H1 (cell line): ENCODE measurements around the gene NR5A2. TPM values are rescaled to one million over a fixed set of nuclear protein-coding genes. Genes with fewer than 3 reads are reported as not detected.

ENCODE experiments used
- CTCF ChIA-PET: fragments of 300-600 bp; sonication (Branson Sonifier 250); formaldehyde crosslinking; loops from one replicate; lab custom pipeline; 2021; ENCODE audit not compliant: partially characterized antibody; lab: Charles Lee
- POLR2A ChIA-PET: fragments of 300-600 bp; sonication (Branson Sonifier 250); formaldehyde crosslinking; loops from one replicate; lab custom pipeline; 2021; ENCODE audit warnings: inconsistent platforms; ENCODE audit not compliant: partially characterized antibody; lab: Charles Lee
- DNase-seq, 2 experiments: peaks; one replicate each; pipeline versions ENCODE4 v3.0.0 to v3.0.0-alpha.2; 2010 to 2022; ENCODE audit warnings: low spot score in 2 of 2, low read depth in 1 of 2, mixed read lengths in 1 of 2
- FAIRE-seq: peaks from 2 replicates; lab custom pipeline; 2011; peaks lifted over from hg19 to GRCh38; lab: Jason Lieb, UNC
- H2AFZ ChIP-seq: 2 replicates; pipeline ENCODE4 v1.8.1; 2012; ENCODE audit warnings: low read length, inconsistent platforms
- H2AK5ac ChIP-seq: 2 replicates; pipeline ENCODE4 v1.6.1; 2013; ENCODE audit warnings: low read depth, low read length
- H2BK120ac ChIP-seq: replicated peaks from 2 replicates; pipeline ENCODE3; 2013; ENCODE audit warnings: low read depth, low read length, inconsistent platforms
- H2BK12ac ChIP-seq: 2 replicates; pipeline ENCODE4 v1.6.1; 2013; ENCODE audit warnings: low read depth, low read length
- H2BK15ac ChIP-seq: 2 replicates; pipeline ENCODE4 v1.6.1; 2013; ENCODE audit warnings: low read length
- H2BK20ac ChIP-seq: 2 replicates; pipeline ENCODE4 v1.6.1; 2013; ENCODE audit warnings: low read length
- H2BK5ac ChIP-seq: 2 replicates; pipeline ENCODE4 v1.6.1; 2013; ENCODE audit warnings: low read depth, low read length
- H3K14ac ChIP-seq: 2 replicates; pipeline ENCODE4 v1.6.1; 2013; ENCODE audit warnings: inconsistent platforms; ENCODE audit not compliant: insufficient read length
- H3K18ac ChIP-seq: 2 replicates; pipeline ENCODE4 v1.6.1; 2013; ENCODE audit warnings: low read length; ENCODE audit errors: extremely low read depth
- H3K23ac ChIP-seq: 2 replicates; pipeline ENCODE4 v1.6.1; 2013; ENCODE audit warnings: inconsistent platforms; ENCODE audit not compliant: insufficient read length
- H3K23me2 ChIP-seq: 2 replicates; pipeline ENCODE4 v1.6.1; 2013; ENCODE audit warnings: low read depth, low read length
- H3K27ac ChIP-seq: 2 replicates; pipeline ENCODE4 v1.6.1; 2011; ENCODE audit warnings: low read depth, low read length, inconsistent platforms
- H3K27me3 ChIP-seq, 4 experiments: replicated peaks in 1 of 4; 1 replicate in 1 of 4; 2 replicates in 3 of 4; pipeline versions ENCODE4 v1.6.1 to v1.8.1; 2011 to 2013; ENCODE audit warnings: low read length in 3 of 4, mild to moderate bottlenecking in 3 of 4, inconsistent platforms in 2 of 4, mixed read lengths in 2 of 4, moderate library complexity in 1 of 4; ENCODE audit not compliant: control insufficient read depth in 3 of 4, insufficient read depth in 3 of 4; ENCODE audit errors: extremely low read depth in 1 of 4
- H3K36me3 ChIP-seq, 4 experiments: 2 replicates each; pipeline versions ENCODE4 v1.6.1 to v1.8.1; 2011 to 2013; ENCODE audit warnings: mild to moderate bottlenecking in 4 of 4, low read length in 3 of 4, moderate library complexity in 2 of 4, control low read depth in 1 of 4, inconsistent platforms in 1 of 4; ENCODE audit not compliant: insufficient read depth in 4 of 4, control insufficient read depth in 2 of 4
- H3K4ac ChIP-seq: replicated peaks from 2 replicates; pipeline ENCODE3; 2013; ENCODE audit warnings: low read length, low read depth, mixed read lengths, inconsistent platforms; ENCODE audit not compliant: insufficient read length
- H3K4me1 ChIP-seq, 4 experiments: replicated peaks in 1 of 4; 1 replicate in 1 of 4; 2 replicates in 3 of 4; pipeline versions ENCODE4 v1.6.1 to v1.8.1; 2011 to 2013; ENCODE audit warnings: low read length in 3 of 4, inconsistent platforms in 2 of 4, mixed read lengths in 1 of 4; ENCODE audit not compliant: insufficient read depth in 4 of 4, control insufficient read depth in 3 of 4
- H3K4me2 ChIP-seq, 2 experiments: 2 replicates each; pipeline versions ENCODE4 v1.6.1 to v1.8.1; 2011 to 2013; ENCODE audit warnings: low read depth in 2 of 2, low read length in 2 of 2, control low read depth in 1 of 2, inconsistent platforms in 1 of 2, mild to moderate bottlenecking in 1 of 2; ENCODE audit not compliant: insufficient read depth in 1 of 2
- H3K4me3 ChIP-seq, 4 experiments: fragments of 200-600, 300-600 bp in 1 of 4; sonication (generic), shearing (Covaris generic), sonication (Bioruptor Twin) in 1 of 4; 2 replicates each; pipeline versions ENCODE4 v1.5.1 to v1.8.1; 2011 to 2016; ENCODE audit warnings: low read length in 4 of 4, low read depth in 3 of 4, control low read depth in 2 of 4, inconsistent platforms in 2 of 4, mild to moderate bottlenecking in 2 of 4, mixed read lengths in 1 of 4, moderate library complexity in 1 of 4; ENCODE audit not compliant: insufficient read depth in 2 of 4; ENCODE audit errors: extremely low read depth in 1 of 4
- H3K56ac ChIP-seq: replicated peaks from 2 replicates; pipeline ENCODE3; 2013; ENCODE audit warnings: low read depth, mild to moderate bottlenecking, mixed read lengths, low read length, inconsistent platforms; ENCODE audit not compliant: insufficient read length
- H3K79me1 ChIP-seq: 2 replicates; pipeline ENCODE4 v1.6.1; 2013; ENCODE audit warnings: low read depth, low read length, control low read depth
- H3K79me2 ChIP-seq, 2 experiments: 2 replicates each; pipeline versions ENCODE4 v1.6.1 to v1.8.1; 2012 to 2013; ENCODE audit warnings: low read length in 2 of 2, mild to moderate bottlenecking in 2 of 2, inconsistent platforms in 1 of 2; ENCODE audit not compliant: insufficient read depth in 2 of 2, control insufficient read depth in 1 of 2
- H3K9ac ChIP-seq, 4 experiments: replicated peaks in 1 of 4; 1 replicate in 1 of 4; 2 replicates in 3 of 4; pipeline versions ENCODE4 v1.6.1 to v1.8.1; 2011 to 2013; ENCODE audit warnings: low read depth in 3 of 4, low read length in 3 of 4, control low read depth in 2 of 4, mild to moderate bottlenecking in 2 of 4, moderate library complexity in 2 of 4, inconsistent platforms in 1 of 4; ENCODE audit errors: extremely low read depth in 1 of 4
- H3K9me3 ChIP-seq, 2 experiments: 2 replicates each; pipeline versions ENCODE4 v1.6.1 to v1.8.1; 2012 to 2013; ENCODE audit warnings: mild to moderate bottlenecking in 2 of 2, moderate library complexity in 2 of 2, control low read depth in 1 of 2, inconsistent platforms in 1 of 2, low read depth in 1 of 2, low read length in 1 of 2, mixed read lengths in 1 of 2; ENCODE audit not compliant: insufficient read depth in 2 of 2
- H4K20me1 ChIP-seq, 2 experiments: replicated peaks in 1 of 2; 2 replicates each; pipeline versions ENCODE3 to v1.8.1; 2011 to 2013; ENCODE audit warnings: inconsistent platforms in 2 of 2, low read length in 2 of 2, mild to moderate bottlenecking in 1 of 2; ENCODE audit not compliant: insufficient read depth in 2 of 2, control insufficient read depth in 1 of 2
- H4K5ac ChIP-seq: 2 replicates; pipeline ENCODE4 v1.6.1; 2013; ENCODE audit warnings: low read length, low read depth, mixed read lengths, inconsistent platforms; ENCODE audit not compliant: insufficient read length
- H4K8ac ChIP-seq: 2 replicates; pipeline ENCODE4 v1.8.0; 2013; ENCODE audit warnings: mild to moderate bottlenecking, moderate library complexity, low read length, inconsistent platforms; ENCODE audit not compliant: insufficient read depth; ENCODE audit errors: extremely low read depth
- H4K91ac ChIP-seq: replicated peaks from 2 replicates; pipeline ENCODE3; 2013; ENCODE audit warnings: low read length, mixed read lengths, inconsistent platforms; ENCODE audit not compliant: insufficient read length
- ASH2L ChIP-seq: fragments of 200-600, 300-600 bp; sonication (generic); IDR thresholded peaks from one replicate; pipeline ENCODE4 v1.7.1; 2017; ENCODE audit warnings: low read length
- BRCA1 ChIP-seq: IDR thresholded peaks from 2 replicates; pipeline ENCODE4 v1.6.1; 2012; ENCODE audit warnings: low read depth, low read length, improper control_type of control experiment
- CHD2 ChIP-seq: IDR thresholded peaks from 2 replicates; pipeline ENCODE4 v1.6.1; 2012; ENCODE audit warnings: low read length, improper control_type of control experiment
- EP300 ChIP-seq, 2 experiments: IDR thresholded peaks; 1 replicate in 1 of 2; 2 replicates in 1 of 2; pipeline ENCODE4 v1.6.1; 2011 to 2012; ENCODE audit warnings: low read depth in 2 of 2, low read length in 2 of 2, mild to moderate bottlenecking in 2 of 2, borderline replicate concordance in 1 of 2, inconsistent platforms in 1 of 2, moderate library complexity in 1 of 2
- EZH2 ChIP-seq: fragments of 200-600 bp; sonication (generic); IDR thresholded peaks from 2 replicates; pipeline ENCODE4 v1.7.1; 2012; ENCODE audit warnings: low read depth, mild to moderate bottlenecking, moderate library complexity, low read length, inconsistent platforms; ENCODE audit not compliant: severe bottlenecking
- HDAC2 ChIP-seq, 2 experiments: fragments of 300-600 bp in 1 of 2; sonication (generic) in 1 of 2; IDR thresholded peaks; 2 replicates each; pipeline ENCODE4 v1.6.1; 2011 to 2012; ENCODE audit warnings: low read depth in 2 of 2, low read length in 2 of 2, mild to moderate bottlenecking in 2 of 2, moderate library complexity in 2 of 2, borderline replicate concordance in 1 of 2, inconsistent platforms in 1 of 2
- MAFK ChIP-seq: IDR thresholded peaks from 2 replicates; pipeline ENCODE4 v1.6.1; 2012; ENCODE audit warnings: low read depth, mild to moderate bottlenecking, improper control_type of control experiment, low read length
- POLR2AphosphoS5 ChIP-seq: IDR thresholded peaks from 2 replicates; pipeline ENCODE4 v1.6.1; 2011; ENCODE audit warnings: low read depth, low read length
- RAD21 ChIP-seq, 2 experiments: IDR thresholded peaks in 1 of 2; conservative IDR thresholded peaks in 1 of 2; 2 replicates each; pipeline ENCODE4 v1.6.1; 2011; ENCODE audit warnings: low read depth in 2 of 2, low read length in 2 of 2, improper control_type of control experiment in 1 of 2, inconsistent platforms in 1 of 2, mild to moderate bottlenecking in 1 of 2, moderate library complexity in 1 of 2
- RBBP5 ChIP-seq: IDR thresholded peaks from 2 replicates; pipeline ENCODE4 v1.7.1; 2012; ENCODE audit warnings: low read depth, mild to moderate bottlenecking, inconsistent platforms, low read length, moderate library complexity, borderline replicate concordance
- RNF2 ChIP-seq: fragments of 200-900, 300-1000 bp; sonication (generic); IDR thresholded peaks from 2 replicates; pipeline ENCODE4 v1.7.1; 2016; ENCODE audit warnings: borderline replicate concordance, low read depth, mild to moderate bottlenecking, antibody characterized with exemption, low read length; ENCODE audit not compliant: poor library complexity, severe bottlenecking; ENCODE audit errors: missing control alignments
- SIN3A ChIP-seq, 2 experiments: IDR thresholded peaks in 1 of 2; conservative IDR thresholded peaks in 1 of 2; 2 replicates each; pipeline ENCODE4 v1.6.1; 2011 to 2012; ENCODE audit warnings: low read length in 2 of 2, improper control_type of control experiment in 1 of 2, low read depth in 1 of 2, mild to moderate bottlenecking in 1 of 2
- SIRT6 ChIP-seq: IDR thresholded peaks from one replicate; pipeline ENCODE4 v1.7.1; 2012; ENCODE audit warnings: low read length, inconsistent platforms
- WGBS, 2 experiments: shearing (Covaris generic) in 1 of 2; methylation state at CpG; one replicate each; pipeline versions ENCODE4 v1.1.6 to v1.1.7; 2013 to 2015; ENCODE audit warnings: low lambda C conversion rate in 2 of 2, mixed read lengths in 2 of 2, inconsistent platforms in 1 of 2, low coverage in 1 of 2, missing lambda C conversion rate in 1 of 2; ENCODE audit not compliant: insufficient replicate concordance in 2 of 2, insufficient coverage in 1 of 2, insufficient read length in 1 of 2; ENCODE audit errors: extremely low coverage in 1 of 2, missing lambda C conversion rate in 1 of 2; 5-methylcytosine and 5-hydroxymethylcytosine counted together
- polyA plus RNA-seq, 7 experiments: library from polyadenylated mRNA; depleted of rRNA in 3 of 7; stranded (reverse) in 5 of 7; unstranded in 2 of 7; fragments of >200 nt in 5 of 7; fragments of 200-250 nt in 2 of 7; gene quantifications; 1 replicate in 5 of 7; 2 replicates in 1 of 7; 4 replicates in 1 of 7; pipeline versions ENCODE4 v1.2.1 to v1.2.3, GENCODE V29; 2011 to 2013; ENCODE audit warnings: missing spikeins in 2 of 7, mixed read lengths in 2 of 7
- total RNA-seq: library from RNA; stranded (reverse); fragmentation: NEBNext Ultra II Directional; extraction: Animal tissue kit (Norgen Biotek cat#: 25700); gene quantifications from 2 replicates; pipeline ENCODE4 v1.2.1, GENCODE V29; 2021

Gene NR5A2
- total and polyA plus RNA-seq, 2 of the 8 experiments (the other 6 are each of a cell fraction or from before 2014, with no cell fraction given): 1.7 to 11.6 TPM

GRCh38 chr1:200183637-200184036 is 156.1 kb downstream of the NR5A2 start:
- no peaks in the 10 kb centered on the region for H4K20me1 ChIP-seq
- no peak overlapping the region for H3K9ac ChIP-seq
- POLR2A ChIA-PET: no interaction called here
- H3K4ac ChIP-seq: no peak overlapping the region
- H3K79me2 ChIP-seq: no peaks in the 10 kb centered on the region
- no peak overlapping the region for H2AK5ac ChIP-seq
- H2BK5ac ChIP-seq: no peak overlapping the region
- no peaks in the 10 kb centered on the region for H3K4me1 ChIP-seq
- H4K8ac ChIP-seq: no peak overlapping the region
- no peaks in the 10 kb centered on the region for H3K23me2 ChIP-seq
- no peak overlapping the region for H3K56ac ChIP-seq
- no peak overlapping the region for H2BK15ac ChIP-seq
- H3K27ac ChIP-seq: no peak overlapping the region
- no peak overlapping the region for H3K18ac ChIP-seq
- no peak overlapping the region for H2BK120ac ChIP-seq
- CTCF ChIA-PET: interaction anchor here (0.9 to 1.1 kb wide), 2 partner anchors 326 to 327 kb away, joined by 3 read pairs; no protein-coding TSS in a partner anchor
- no peak overlapping the region for H3K14ac ChIP-seq
- H3K23ac ChIP-seq: no peak overlapping the region
- DNase-seq (no peak), FAIRE-seq (no peak)
- H3K4me3 ChIP-seq: no peak overlapping the region
- H2AFZ ChIP-seq: no peak overlapping the region
- H2BK20ac ChIP-seq: no peak overlapping the region
- no peaks in the 10 kb centered on the region for H3K36me3 ChIP-seq
- WGBS, 2 experiments: 87% methylated on average over 2 of the region's 2 CpGs; no CpG with 5 or more reads in 1 of the 2 experiments
- H2BK12ac ChIP-seq: no peak overlapping the region
- peaks cover 8 to 12% of the 10 kb centered on the region in 2 experiments; a peak in 3 of 4 replicates for H3K9me3 ChIP-seq
- no peak overlapping the region for H3K4me2 ChIP-seq
- no peak overlapping the region for H4K91ac ChIP-seq
- no peaks in the 10 kb centered on the region for H3K27me3 ChIP-seq
- no peak overlapping the region for H4K5ac ChIP-seq
- H3K79me1 ChIP-seq: no peaks in the 10 kb centered on the region
- TF ChIP-seq MAFK (no peak), RNF2 (no peak), EZH2 (no peak), ASH2L (no peak), CHD2 (no peak), BRCA1 (no peak), POLR2AphosphoS5 (no peak), RAD21 (IDR thresholded peaks at IDR 0.05 in 1 of 2, conservative IDR thresholded peaks at IDR 0.05 in 1 of 2; ENCODE audit: low read depth in 2 of 2, low read length in 2 of 2) (no peak), SIN3A (conservative IDR thresholded peaks at IDR 0.05 in 1 of 2, IDR thresholded peaks at IDR 0.05 in 1 of 2; ENCODE audit: low read depth in 1 of 2, low read length in 2 of 2) (no peak), HDAC2 (IDR thresholded peaks at IDR 0.05; ENCODE audit: borderline replicate concordance in 1 of 2, low read depth in 2 of 2, low read length in 2 of 2) (no peak), SIRT6 (no peak), RBBP5 (no peak), EP300 (IDR thresholded peaks at IDR 0.05; ENCODE audit: borderline replicate concordance in 1 of 2, low read depth in 2 of 2, low read length in 2 of 2) (no peak)
